ENCODE data around the gene RCAN2.

Gene RCAN2

DNA sequence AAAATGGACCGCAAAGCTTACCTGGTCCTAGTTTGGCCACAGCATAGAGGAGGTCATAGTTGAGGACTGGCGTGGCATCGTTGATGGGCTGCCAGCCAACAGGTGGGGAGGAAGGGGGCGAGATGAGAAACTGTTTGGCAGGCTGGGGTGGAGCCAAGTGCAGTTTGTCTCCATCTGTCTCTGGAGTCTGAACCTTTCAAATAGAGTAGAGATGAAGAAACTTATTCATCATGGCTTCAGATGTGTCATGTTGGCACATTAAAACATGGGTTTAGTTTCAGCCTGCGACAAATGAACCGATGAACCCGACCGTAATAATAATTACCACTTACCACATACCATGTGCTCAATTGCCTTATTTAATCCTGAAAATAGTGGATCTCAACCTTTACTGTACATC is 244.5 kb downstream of the RCAN2 start:
- no peak for DNase-seq

- DNase-seq: no peak
Measured at GRCh38 chr6:46246081-46246480, 245.2 kb downstream of the RCAN2 start.

GRCh38 chr6:46244670-46245069 is 246.6 kb downstream of the RCAN2 start:
- no peak for DNase-seq

DNA sequence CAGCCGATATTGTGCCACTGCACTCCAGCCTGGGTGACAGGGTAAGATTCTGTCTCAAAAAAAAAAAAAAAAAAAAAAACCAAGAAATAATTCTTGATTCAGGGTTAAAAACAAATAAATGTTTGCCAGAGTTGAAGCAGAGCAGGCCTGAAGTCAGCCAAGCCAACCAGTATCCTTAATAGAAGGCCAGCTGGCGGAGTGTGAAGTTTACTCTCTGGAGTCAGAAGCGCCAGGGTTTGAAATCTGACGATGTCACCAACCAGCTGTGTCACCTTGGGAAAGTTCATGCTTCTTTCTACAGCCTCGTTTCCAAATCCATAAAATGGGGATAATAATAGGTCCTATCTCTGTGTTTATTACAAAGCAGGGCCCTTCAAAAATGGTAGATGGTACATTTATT is 247.5 kb downstream of the RCAN2 start:
- DNase-seq: no peak

GRCh38 chr6:46242921-46243320 is 248.3 kb downstream of the RCAN2 start:
- DNase-seq: no peak

DNA sequence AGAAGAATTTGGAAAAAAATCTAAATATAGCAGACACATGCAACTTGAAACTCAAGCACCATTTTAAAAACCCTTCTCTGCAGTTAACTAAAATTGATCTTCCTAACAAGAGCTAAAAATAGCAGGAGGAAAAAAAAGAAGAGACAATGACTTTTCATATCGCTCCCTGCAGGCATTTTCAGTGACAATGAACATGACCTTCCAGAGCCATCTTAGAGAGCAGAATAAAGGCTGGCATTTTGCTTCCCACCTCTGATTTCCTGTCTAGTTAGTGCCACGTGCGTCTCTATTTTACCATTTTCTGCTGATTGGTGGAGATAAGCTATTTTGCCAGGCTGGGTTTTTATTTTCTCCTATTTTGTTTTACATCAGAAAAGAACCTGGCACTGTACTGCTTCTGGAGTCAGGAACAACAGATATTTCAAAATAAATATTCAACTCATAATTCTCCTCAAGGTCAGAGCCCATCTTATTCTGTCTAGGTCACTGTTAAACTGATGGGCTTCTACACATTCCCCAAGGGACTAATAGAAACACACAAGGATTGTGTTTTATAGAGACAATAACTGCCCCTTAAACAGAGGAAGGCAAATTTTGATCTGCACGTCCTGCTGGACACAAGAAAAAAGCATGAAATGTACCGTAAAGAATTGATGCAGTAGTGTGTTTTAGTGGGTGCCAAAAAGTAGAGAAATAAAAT is 250.2 kb downstream of the RCAN2 start:
- DNase-seq: no peak

GRCh38 chr6:46236752-46237151 is 254.5 kb downstream of the RCAN2 start:
- no peak for DNase-seq

DNA sequence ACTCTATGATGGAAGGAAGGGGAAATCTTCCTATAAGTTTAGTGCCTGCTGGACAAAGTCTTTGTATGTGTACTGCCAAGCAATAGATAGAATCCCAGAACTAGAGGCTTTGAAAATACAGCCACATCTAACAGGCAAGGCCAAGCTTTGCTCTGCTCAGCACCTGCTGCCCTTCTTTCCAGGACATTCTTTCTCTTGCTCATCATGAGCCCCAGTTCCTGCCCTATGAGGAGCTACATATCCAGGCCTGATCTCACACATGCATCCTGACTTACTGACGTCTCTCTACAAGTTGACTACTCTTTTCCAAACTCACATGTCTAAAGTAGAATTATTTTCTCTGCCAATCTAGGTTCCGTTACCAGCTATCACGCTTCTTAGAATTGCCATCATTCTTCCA is 256.0 kb downstream of the RCAN2 start:
- DNase-seq: no peak

DNA sequence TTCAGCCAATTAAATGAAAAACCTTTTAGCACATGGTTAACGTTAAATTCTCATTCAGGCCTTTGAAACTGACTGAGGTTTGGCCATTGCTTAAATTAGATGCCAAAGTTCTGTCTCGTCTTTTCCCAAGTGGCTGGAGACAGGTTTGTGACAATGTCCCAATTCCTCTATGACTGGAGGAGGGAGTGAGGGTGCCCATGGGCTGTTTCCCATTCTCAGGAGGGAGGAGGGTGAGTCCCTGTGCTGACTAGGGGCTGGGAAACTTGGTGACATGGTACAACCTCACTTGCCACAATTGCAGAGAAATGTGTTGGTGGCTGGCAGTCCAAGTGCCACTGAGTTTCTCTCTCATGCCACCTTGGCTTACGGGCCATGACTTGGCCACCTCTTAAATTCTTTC is 256.5 kb downstream of the RCAN2 start:
- DNase-seq: no peak

DNA sequence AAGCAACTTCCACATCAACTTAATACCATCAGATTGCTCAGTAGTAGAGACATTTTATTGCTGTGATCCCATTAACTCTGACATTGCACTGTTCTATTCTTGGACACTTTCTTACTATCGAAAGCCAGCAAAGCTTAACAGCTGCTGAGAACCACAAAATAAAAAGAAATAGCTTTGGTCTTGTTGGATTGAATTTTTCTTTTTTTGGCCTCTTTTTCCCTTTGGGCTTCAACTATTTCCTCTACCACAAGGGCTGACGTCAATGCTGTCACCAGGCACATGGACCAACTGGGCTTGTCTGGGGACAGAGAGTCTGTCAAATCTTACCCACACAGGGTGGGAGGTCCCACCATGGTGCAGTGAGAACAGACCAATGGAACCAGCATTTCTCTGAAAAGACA is 257.1 kb downstream of the RCAN2 start:
- no peak for DNase-seq

GRCh38 chr6:46233129-46233528 is 258.1 kb downstream of the RCAN2 start:
- DNase-seq: no peak

GRCh38 chr6:46222286-46222685 is 269.0 kb downstream of the RCAN2 start:
- no peak for DNase-seq

DNA sequence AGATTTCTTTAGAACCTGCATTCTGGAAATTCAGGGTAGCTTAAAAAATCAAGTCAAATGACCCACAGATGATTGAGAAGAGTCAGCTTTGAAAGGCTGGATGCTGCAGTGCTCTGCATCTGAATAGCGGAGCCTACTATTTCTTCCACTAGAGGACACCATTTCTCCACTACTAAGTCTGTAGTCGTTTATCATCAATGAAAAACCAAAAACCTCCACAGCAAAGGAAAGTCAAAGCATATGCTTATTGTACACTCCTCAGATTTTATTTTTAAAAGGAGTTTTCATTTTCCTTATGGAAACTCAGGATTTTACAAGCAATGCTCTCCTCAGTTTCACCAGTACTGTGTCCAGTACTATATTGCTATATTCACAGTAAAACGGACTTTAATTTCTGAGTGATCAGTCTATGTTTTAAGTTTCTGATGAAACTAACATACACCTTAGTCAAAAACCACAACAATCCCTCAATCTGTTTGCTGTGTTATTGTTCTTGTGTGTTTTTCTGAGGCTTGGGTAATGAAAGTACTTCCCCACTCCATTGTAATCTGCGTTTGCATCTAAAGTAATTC is 269.9 kb downstream of the RCAN2 start:
- DNase-seq: peak; percentile 84

DNA sequence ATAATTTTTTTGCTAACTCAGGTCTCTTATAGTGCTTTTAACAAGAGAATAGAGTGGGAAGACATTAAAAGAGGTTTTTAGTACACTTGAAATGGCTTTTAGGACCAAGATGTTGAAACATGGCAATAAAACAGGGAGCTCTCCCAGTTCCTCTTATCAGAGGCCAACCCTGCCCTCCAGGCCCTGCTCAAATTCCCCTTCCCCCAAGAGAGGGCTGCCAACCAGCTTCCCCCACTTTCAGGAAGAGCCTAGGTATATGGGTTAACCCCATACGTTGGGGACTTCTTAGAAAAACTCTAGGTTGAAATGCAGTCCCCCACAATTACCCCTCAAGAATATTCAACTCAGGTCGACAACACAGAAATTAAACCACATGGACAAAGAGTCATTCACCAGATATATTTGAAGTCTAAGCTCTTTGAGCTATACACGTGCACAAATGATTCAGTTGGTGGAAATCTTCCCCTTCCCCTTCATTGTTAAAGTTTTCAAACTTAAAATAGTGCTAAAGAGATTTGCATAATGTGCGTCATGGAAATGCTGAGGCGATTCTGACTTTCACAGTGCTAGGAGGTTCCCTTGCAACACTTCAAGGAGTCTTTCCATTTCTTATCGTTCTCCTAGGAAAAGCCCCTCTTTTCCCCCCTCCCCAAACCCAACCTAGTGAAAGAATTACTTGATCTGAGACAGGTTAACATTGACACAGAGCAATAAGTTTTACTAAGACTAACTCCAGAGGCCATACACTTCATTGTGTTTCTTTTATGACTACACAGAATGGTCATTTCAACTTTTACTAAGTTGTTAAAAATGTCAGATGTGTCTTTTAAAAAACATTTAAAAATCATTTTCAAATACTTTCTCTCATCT is 270.7 kb downstream of the RCAN2 start:
- DNase-seq: peak; percentile 18

DNA sequence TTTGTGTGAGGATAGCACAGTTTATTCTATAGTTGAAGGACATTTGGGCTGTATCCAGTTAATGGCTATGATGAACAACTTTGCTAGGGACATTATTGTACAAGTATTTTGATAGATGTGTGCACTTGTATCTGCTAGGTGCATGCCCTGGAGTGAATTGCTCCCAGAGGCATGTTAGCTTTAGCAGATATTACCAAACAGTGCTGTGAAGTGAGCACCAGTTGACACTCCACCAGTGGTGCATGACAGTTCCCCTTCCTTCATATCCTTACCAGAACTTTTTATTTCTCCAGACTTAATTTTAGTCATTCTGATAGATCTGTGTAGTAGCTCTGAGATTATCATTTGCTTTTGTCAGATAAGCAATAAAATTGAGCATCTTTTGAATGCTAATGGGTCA is 271.6 kb downstream of the RCAN2 start:
- DNase-seq: peak; percentile 7

DNA sequence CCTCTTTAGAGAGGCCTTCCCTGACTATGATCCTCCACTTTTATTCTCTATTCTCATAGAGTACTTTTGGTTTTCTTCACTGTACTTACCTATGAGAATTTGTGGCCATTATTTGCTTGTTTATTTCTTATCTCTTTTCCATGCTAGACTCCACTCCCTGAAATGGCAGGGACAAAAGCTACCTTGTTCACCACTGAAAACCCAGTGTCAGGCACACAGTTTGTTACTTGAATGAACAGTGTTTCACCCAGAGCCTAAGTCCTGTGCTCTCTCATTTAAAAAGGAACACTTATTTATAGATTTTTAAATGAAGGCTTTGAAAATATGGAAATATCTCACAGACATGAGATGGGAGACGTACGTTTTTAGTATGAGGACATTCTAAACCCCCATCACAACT is 272.8 kb downstream of the RCAN2 start:
- DNase-seq: no peak

DNA sequence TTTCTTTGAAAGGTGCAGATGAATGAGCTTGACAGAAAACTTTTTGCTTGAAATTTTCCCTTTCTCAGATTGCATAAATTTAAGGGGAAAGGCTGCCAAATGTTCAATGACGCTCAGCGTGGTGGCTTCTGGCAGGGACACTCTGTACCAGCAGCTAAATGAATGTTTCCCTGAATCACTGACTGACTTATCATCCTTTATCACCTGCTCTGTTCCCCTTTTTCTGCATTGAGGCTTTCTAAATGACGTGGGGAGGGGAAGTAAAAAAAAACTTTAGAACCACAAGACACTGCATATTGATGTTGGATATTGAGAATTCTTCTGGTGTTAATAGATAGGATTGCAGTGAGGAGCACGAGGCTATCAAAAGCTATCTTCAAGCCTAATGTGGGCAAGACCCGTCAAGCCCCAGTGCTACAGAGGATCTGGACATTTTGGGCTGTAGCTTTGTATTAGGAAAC is 273.5 kb downstream of the RCAN2 start:
- peak; percentile 85 for DNase-seq

- DNase-seq: no peak
Measured at GRCh38 chr6:46216879-46217278, 274.4 kb downstream of the RCAN2 start.

- DNase-seq: no peak
Measured at GRCh38 chr6:46215777-46216176, 275.5 kb downstream of the RCAN2 start.

- no peak for DNase-seq
Measured at GRCh38 chr6:46215213-46215612, 276.0 kb downstream of the RCAN2 start.

GRCh38 chr6:46211917-46212316 is 279.3 kb downstream of the RCAN2 start:
- no peak for DNase-seq

GRCh38 chr6:46210294-46210693 is 281.0 kb downstream of the RCAN2 start:
- no peak for DNase-seq

DNA sequence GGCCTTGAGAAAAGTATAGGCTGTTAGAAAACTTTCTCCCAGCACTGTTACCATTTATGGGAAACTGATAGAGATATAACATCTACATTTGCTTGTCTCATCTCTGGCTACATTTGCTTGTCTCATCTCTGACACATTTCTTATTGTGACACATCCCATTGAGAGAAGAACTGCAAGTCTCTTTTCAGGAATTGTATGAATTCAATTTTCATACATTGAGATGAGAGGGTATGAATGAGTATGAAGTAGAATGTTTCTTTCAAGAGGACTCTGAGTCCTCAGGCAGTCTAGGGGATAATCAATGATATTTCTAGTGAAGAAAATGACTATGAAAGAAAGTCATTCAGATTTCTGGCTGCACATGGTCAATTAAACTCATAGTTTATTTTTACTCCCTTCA is 282.9 kb downstream of the RCAN2 start:
- DNase-seq: no peak

DNA sequence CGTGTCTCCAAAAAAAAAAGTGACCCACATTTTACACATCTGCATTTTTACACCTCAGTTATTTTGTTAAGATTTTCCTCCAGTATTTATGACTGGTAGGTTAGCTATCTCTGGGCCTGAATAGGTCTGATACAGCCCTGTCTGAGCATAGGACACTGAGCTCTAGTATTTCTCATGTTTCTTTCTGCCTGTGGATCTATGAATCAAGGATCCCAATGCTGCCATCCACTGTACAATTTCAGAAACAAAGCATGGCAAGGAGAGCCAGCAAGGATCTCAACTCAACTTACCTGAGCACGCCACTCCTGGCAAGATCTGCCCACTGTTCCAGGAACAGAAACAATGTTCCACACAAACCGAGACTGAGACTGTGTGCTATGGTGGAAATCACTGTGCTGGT is 284.1 kb downstream of the RCAN2 start:
- DNase-seq: no peak
